Lower leg skin (tissue), 4 donors: ENCODE data around the gene AFAP1L2. TPM values are rescaled to one million over a fixed set of nuclear protein-coding genes. Genes with fewer than 3 reads are reported as not detected.
A peak's percentile ranks its signal among the peaks of the same experiment; 100 is the strongest.

Source experiments
- DNase-seq, 2 donors: peaks; one replicate each; pipeline ENCODE4 v3.0.0-alpha.2; 2019; ENCODE audit warnings: low spot score in 2 of 2
- H3K4me3 ChIP-seq: fragments of 200-600 bp; sonication (generic); 2 replicates; pipeline ENCODE4 v1.5.1; 2017; ENCODE audit warnings: mild to moderate bottlenecking, low read depth; ENCODE audit not compliant: poor library complexity, severe bottlenecking
- POLR2A ChIP-seq, 2 donors: fragments of 450-650 bp; IDR thresholded peaks; one replicate each; pipeline ENCODE4 v1.6.1; 2016 to 2017; ENCODE audit warnings: antibody characterized with exemption in 2 of 2, mild to moderate bottlenecking in 1 of 2, moderate library complexity in 1 of 2
- WGBS, 2 donors: methylation state at CpG; one replicate each; pipeline ENCODE4 v1.1.5; 2018; 5-methylcytosine and 5-hydroxymethylcytosine counted together
- intact Hi-C: fragments of 100-400 bp; cut with DNase I; formaldehyde crosslinking; loops from one replicate; pipeline ENCODE4 v1.15.0; 2023; ENCODE audit warnings: low total_unique reads
- total RNA-seq, 4 donors: library from RNA; depleted of rRNA; stranded (reverse); fragments of >200 nt; gene quantifications; one replicate each; pipeline ENCODE4 v1.1.0, GENCODE V29; 2016
- TF ChIP-seq, protein P1 (sequence below), 3 donors: fragments of 450-650 bp; IDR thresholded peaks; one replicate each; pipeline ENCODE4 v1.5.1; 2016; ENCODE audit warnings: antibody characterized with exemption in 3 of 3, mild to moderate bottlenecking in 3 of 3, moderate library complexity in 2 of 3

The AFAP1L2 gene
- total RNA-seq, 4 donors from 2014 or later, result 10.9 to 19.4 (median 14.3) TPM

DNA sequence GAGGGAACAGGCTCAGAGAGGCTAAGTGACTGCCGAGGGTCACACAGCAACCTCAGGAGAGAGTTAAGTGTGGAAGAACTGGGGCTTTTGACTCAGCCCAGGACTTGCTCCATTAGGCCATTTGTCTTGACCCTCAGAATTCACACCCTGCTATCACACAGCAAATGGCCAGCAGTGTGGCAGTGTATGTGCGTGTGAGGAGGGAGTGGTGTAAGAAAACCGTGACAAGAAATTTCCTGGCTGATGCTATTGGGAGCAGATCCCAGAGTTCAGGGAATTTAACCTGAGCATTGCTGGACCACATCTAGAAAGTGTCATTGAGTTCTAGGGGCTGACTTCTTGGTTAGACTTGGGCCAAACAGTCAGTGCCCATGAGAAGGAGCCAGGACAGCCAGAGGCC is 146.8 kb downstream of the AFAP1L2 start:
- intact Hi-C loops, result no loop called here
- no peak for DNase-seq
- no peak for TF ChIP-seq POLR2A (IDR thresholded peaks at IDR 0.05)
- TF ChIP-seq, protein P1, sequence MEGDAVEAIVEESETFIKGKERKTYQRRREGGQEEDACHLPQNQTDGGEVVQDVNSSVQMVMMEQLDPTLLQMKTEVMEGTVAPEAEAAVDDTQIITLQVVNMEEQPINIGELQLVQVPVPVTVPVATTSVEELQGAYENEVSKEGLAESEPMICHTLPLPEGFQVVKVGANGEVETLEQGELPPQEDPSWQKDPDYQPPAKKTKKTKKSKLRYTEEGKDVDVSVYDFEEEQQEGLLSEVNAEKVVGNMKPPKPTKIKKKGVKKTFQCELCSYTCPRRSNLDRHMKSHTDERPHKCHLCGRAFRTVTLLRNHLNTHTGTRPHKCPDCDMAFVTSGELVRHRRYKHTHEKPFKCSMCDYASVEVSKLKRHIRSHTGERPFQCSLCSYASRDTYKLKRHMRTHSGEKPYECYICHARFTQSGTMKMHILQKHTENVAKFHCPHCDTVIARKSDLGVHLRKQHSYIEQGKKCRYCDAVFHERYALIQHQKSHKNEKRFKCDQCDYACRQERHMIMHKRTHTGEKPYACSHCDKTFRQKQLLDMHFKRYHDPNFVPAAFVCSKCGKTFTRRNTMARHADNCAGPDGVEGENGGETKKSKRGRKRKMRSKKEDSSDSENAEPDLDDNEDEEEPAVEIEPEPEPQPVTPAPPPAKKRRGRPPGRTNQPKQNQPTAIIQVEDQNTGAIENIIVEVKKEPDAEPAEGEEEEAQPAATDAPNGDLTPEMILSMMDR (IDR thresholded peaks at IDR 0.05), result no peak
- H3K4me3 ChIP-seq, result no peak overlapping the region
- 33 to 44% methylated on average over 3 of the region's 3 CpGs for WGBS, 2 donors

DNA sequence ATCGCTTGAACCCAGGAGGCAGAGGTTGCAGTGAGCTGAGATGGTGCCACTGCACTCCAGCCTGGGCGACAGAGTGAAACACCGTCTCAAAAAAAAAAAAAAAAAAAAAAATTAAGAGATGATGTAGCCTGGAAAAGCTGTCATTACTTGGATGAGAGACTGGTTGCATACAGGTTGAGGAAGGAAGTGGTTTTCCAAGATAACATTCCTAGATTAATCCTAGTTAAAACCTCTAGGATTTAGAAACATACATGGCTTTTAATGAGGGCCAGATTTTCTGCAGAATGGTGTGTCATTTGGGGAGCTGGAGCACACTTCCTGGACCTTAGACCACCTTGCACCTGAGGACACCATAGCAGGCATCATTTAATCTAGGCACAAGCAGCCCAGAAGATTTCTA is 147.5 kb downstream of the AFAP1L2 start:
- no peak overlapping the region for H3K4me3 ChIP-seq
- DNase-seq, result no peak
- WGBS, 2 donors, result 58 to 74% methylated on average over 3 of the region's 3 CpGs
- no peak for TF ChIP-seq POLR2A (IDR thresholded peaks at IDR 0.05)
- TF ChIP-seq, protein P1 (IDR thresholded peaks at IDR 0.05), result no peak
- intact Hi-C loops, result no loop called here

DNA sequence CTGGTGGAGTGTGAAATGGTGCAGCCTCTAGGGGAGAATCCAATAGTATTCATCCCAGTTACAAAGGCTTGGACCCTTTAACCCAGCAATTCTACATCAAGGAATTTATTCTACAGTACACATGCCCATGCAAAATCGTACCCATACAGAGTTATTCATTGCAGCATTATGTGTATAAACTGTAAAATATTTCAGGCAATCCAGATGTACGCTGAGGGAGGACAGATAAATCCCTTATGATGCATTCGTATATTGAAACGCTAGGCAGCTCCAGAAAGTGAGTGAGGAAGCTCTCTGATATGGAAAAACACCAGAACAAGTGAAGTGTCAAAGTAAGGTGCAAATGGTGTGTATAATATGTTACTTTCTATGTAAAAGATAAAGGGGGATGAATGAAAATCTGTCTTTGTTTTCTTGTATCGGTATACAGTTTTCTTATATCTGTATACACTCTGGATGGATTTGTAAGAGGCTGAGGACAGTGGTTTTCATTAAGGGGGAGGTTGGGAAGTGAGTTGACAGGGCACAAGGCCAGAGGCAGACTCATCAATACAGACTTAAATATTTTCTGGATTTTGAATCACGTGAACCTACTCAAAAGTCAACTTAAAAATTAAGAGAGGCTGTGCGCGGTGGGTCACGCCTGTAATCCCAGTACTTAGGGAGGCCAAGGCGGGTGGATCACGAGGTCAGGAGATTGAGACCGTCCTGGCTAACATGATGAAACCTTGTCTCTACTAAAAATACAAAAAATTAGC is 148.1 kb downstream of the AFAP1L2 start:
- H3K4me3 ChIP-seq, result no peak overlapping the region
- intact Hi-C loops, result no loop called here
- no peak for DNase-seq
- 83 to 87% methylated on average over 12 of the region's 12 CpGs for WGBS, 2 donors
- no peak for TF ChIP-seq POLR2A (IDR thresholded peaks at IDR 0.05)
- TF ChIP-seq, protein P1 (IDR thresholded peaks at IDR 0.05), result no peak

DNA sequence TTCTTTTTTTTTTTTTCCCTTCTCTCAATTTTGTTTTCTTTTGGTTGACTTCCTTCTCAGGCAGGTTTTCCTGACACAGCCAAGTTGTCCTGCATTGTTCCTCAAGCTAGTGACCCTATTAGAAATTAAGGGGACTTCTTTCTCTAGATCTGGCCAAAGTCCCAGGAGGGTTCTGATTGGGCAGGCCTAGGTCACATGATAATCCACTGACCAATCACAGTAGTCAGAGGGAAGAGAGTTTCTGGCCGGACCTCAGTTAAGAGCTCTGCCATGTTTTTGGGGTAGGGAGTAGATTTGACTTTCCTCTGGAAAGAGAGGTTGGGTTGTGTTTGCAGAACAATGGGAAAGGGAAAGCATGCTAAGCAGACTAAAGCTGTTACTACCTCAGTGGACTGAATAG is 149.1 kb downstream of the AFAP1L2 start:
- WGBS, 2 donors, result 86 to 91% methylated on average over 1 of the region's 1 CpG
- no peak overlapping the region for H3K4me3 ChIP-seq
- intact Hi-C loops, result no loop called here
- DNase-seq, result no peak
- TF ChIP-seq POLR2A (IDR thresholded peaks at IDR 0.05), result no peak
- TF ChIP-seq, protein P1 (IDR thresholded peaks at IDR 0.05), result no peak

DNA sequence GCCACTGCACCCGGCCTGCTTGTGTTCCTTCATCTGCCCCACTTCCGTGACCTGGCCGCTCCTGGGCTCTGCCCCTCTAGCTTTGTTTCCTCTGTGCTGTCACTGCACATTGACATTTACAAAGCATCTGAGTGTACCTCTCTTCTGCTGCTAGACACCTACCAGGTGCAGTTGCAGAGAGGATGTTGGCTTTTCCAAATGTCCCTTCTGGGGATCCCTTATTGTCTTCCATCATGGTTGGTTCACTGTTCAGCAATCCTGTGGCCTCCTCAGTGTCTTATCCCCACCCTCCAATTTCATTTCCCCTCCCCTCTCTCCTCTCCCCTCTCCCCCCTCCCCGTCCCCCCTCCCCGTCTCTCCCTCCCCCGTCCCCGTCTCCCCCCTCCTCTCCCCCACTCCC is 151.4 kb downstream of the AFAP1L2 start:
- DNase-seq, result no peak
- no peak overlapping the region for H3K4me3 ChIP-seq
- TF ChIP-seq POLR2A (IDR thresholded peaks at IDR 0.05), result no peak
- TF ChIP-seq, protein P1 (IDR thresholded peaks at IDR 0.05), result no peak
- WGBS, 2 donors, result 73 to 75% methylated on average over 4 of the region's 7 CpGs
- intact Hi-C loops, result no loop called here

DNA sequence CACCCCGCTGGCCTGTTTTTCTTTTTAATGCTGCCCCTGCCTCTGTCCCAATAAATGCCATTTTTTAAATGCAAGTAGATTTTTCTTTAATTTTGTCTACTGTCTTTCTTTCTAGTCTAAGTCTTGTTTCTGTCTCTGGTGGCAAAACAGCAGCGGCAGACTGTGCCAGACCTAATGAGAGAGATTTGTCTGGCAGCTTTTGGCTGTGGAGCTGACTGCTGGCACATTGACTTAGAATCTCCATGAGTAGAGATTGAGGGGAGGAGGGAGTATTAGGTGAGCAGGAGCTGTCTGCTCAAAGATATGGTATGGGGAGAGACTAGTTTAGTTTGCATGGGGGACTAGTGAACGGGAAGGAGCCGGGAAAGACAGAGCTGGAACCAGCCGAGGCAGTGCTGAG is 152.2 kb downstream of the AFAP1L2 start:
- 86 to 89% methylated on average over 5 of the region's 5 CpGs for WGBS, 2 donors
- intact Hi-C loops, result no loop called here
- no peak overlapping the region for H3K4me3 ChIP-seq
- DNase-seq, result peak in 1 of 2 donors; percentile 68
- no peak for TF ChIP-seq POLR2A (IDR thresholded peaks at IDR 0.05)
- TF ChIP-seq, protein P1 (IDR thresholded peaks at IDR 0.05), result no peak
